Smooth muscle cell (in vitro differentiated cells): ENCODE measurements around the gene SRPK1. TPM values are rescaled to one million over a fixed set of nuclear protein-coding genes. Genes with fewer than 3 reads are reported as not detected.

ENCODE experiments used
- DNase-seq: peaks from one replicate; lab custom pipeline; 2025; ENCODE audit not compliant: unreplicated experiment; lab: John Stamatoyannopoulos, UW
- H2AFZ ChIP-seq: fragments of 200-600 bp; sonication (generic); 2 replicates; pipeline ENCODE4 v1.6.0; 2016; ENCODE audit warnings: antibody characterized with exemption, low read depth, mild to moderate bottlenecking
- H3F3A ChIP-seq: fragments of 200-600 bp; sonication (generic); 2 replicates; pipeline ENCODE4 v1.6.0; 2017; ENCODE audit warnings: antibody characterized with exemption, low read depth
- H3K27ac ChIP-seq: fragments of 200-600 bp; sonication (generic); 2 replicates; pipeline ENCODE4 v1.5.1; 2016; ENCODE audit warnings: low read depth, mild to moderate bottlenecking
- H3K27me3 ChIP-seq: fragments of 200-600 bp; sonication (generic); 2 replicates; pipeline ENCODE4 v1.6.1; 2016; ENCODE audit warnings: low read depth, mild to moderate bottlenecking
- H3K36me3 ChIP-seq: fragments of 200-600 bp; sonication (generic); 2 replicates; pipeline ENCODE4 v1.5.1; 2016; ENCODE audit warnings: low read depth
- H3K4me1 ChIP-seq: fragments of 200-600 bp; sonication (generic); 2 replicates; pipeline ENCODE4 v1.5.1; 2016; ENCODE audit warnings: low read depth
- H3K4me2 ChIP-seq: fragments of 200-600 bp; sonication (generic); 2 replicates; pipeline ENCODE4 v1.6.0; 2016; ENCODE audit warnings: mild to moderate bottlenecking
- H3K4me3 ChIP-seq: fragments of 200-600 bp; sonication (generic); 2 replicates; pipeline ENCODE4 v1.5.1; 2016; ENCODE audit warnings: mild to moderate bottlenecking
- H3K79me2 ChIP-seq: fragments of 200-600 bp; sonication (generic); 2 replicates; pipeline ENCODE4 v1.6.0; 2016; ENCODE audit warnings: low read depth, mild to moderate bottlenecking
- H3K9ac ChIP-seq: fragments of 200-600 bp; sonication (generic); 2 replicates; pipeline ENCODE4 v1.6.0; 2016; ENCODE audit warnings: low read depth
- H3K9me3 ChIP-seq: fragments of 200-600 bp; sonication (generic); replicated peaks from 2 replicates; pipeline ENCODE4 v1.5.1; 2016; ENCODE audit warnings: low read depth
- H4K20me1 ChIP-seq: fragments of 200-600 bp; sonication (generic); 2 replicates; pipeline ENCODE4 v1.6.0; 2016; ENCODE audit warnings: low read depth
- CTCF ChIP-seq: fragments of 200-600 bp; sonication (generic); IDR thresholded peaks from 2 replicates; pipeline ENCODE4 v1.5.1; 2017; ENCODE audit warnings: borderline replicate concordance, mild to moderate bottlenecking, antibody characterized with exemption; ENCODE audit not compliant: insufficient read depth, poor library complexity, severe bottlenecking
- WGBS: methylation state at CpG from one replicate; pipeline ENCODE4 v1.1.7; 2016; ENCODE audit warnings: low lambda C conversion rate; 5-methylcytosine and 5-hydroxymethylcytosine counted together
- polyA plus RNA-seq: library from polyadenylated mRNA; unstranded; fragments of >200 nt; fragmentation: Nextera tagmentation; extraction: Ambion mirVana; gene quantifications from 2 replicates; pipeline ENCODE4 v1.2.1, GENCODE V29; 2016
- total RNA-seq: library from RNA; depleted of rRNA; stranded (reverse); fragments of >200 nt; gene quantifications from 2 replicates; pipeline ENCODE4 v1.2.3, GENCODE V29; 2014

The SRPK1 gene
- total and polyA plus RNA-seq, 2 experiments from 2014 or later = 28.2 to 45.7 TPM

GRCh38 chr6:35794536-35795452 lies 126.1 kb downstream of the SRPK1 start:
- Histone ChIP-seq H3K27ac (no peak overlapping the region), H3K4me3 (no peak overlapping the region), H2AFZ (no peak overlapping the region), H3K27me3 (no peaks in the 10 kb centered on the region), H3K79me2 (no peaks in the 10 kb centered on the region), H3K36me3 (no peaks in the 10 kb centered on the region), H4K20me1 (no peaks in the 10 kb centered on the region), H3K9me3 (no peaks in the 10 kb centered on the region), H3F3A (no peaks in the 10 kb centered on the region), H3K4me1 (no peaks in the 10 kb centered on the region), H3K9ac (no peak overlapping the region), H3K4me2 (no peak overlapping the region)
- WGBS = 95% methylated on average over 17 of the region's 17 CpGs
- no peak for DNase-seq
- no peak for TF ChIP-seq CTCF

GRCh38 chr6:35790683-35791082 lies 130.2 kb downstream of the SRPK1 start:
- H3K79me2 ChIP-seq = no peaks in the 10 kb centered on the region
- H4K20me1 ChIP-seq = no peaks in the 10 kb centered on the region
- H3K4me2 ChIP-seq = no peak overlapping the region
- no peaks in the 10 kb centered on the region for H3K36me3 ChIP-seq
- no peak overlapping the region for H3K4me3 ChIP-seq
- no peaks in the 10 kb centered on the region for H3F3A ChIP-seq
- no peak for TF ChIP-seq CTCF
- no peak for DNase-seq
- H2AFZ ChIP-seq = no peak overlapping the region
- no peak overlapping the region for H3K27ac ChIP-seq
- H3K9ac ChIP-seq = no peak overlapping the region
- peaks cover 24% of the 10 kb centered on the region for H3K27me3 ChIP-seq
- 93% methylated on average over 5 of the region's 5 CpGs for WGBS
- no peaks in the 10 kb centered on the region for H3K4me1 ChIP-seq
- no peaks in the 10 kb centered on the region for H3K9me3 ChIP-seq

GRCh38 chr6:35788423-35788982 lies 132.4 kb downstream of the SRPK1 start:
- H3K27me3 ChIP-seq = peaks cover 24% of the 10 kb centered on the region

More at GRCh38 chr6:35788423-35788982, 132.4 kb downstream of the SRPK1 start:
- no peaks in the 10 kb centered on the region for H4K20me1 ChIP-seq
- no peaks in the 10 kb centered on the region for H3K79me2 ChIP-seq
- H3F3A ChIP-seq = no peaks in the 10 kb centered on the region
- no peak overlapping the region for H2AFZ ChIP-seq
- no peaks in the 10 kb centered on the region for H3K4me1 ChIP-seq
- no peak for DNase-seq
- H3K27ac ChIP-seq = no peak overlapping the region
- H3K9ac ChIP-seq = no peak overlapping the region
- no peak overlapping the region for H3K4me3 ChIP-seq
- TF ChIP-seq CTCF = no peak
- WGBS = 78% methylated on average over 4 of the region's 4 CpGs
- H3K9me3 ChIP-seq = no peaks in the 10 kb centered on the region
- H3K4me2 ChIP-seq = no peak overlapping the region
- no peaks in the 10 kb centered on the region for H3K36me3 ChIP-seq
